GM08714 (cell line): ENCODE measurements around the gene MACROD1.

ENCODE experiments used
- H3K4me3 ChIP-seq: fragments of 200-500 bp; sonication (Bioruptor generic); 2 replicates; pipeline ENCODE4 v1.5.1; 2014; ENCODE audit warnings: mild to moderate bottlenecking, low read length, inconsistent platforms
- ZNF274 ChIP-seq: IDR thresholded peaks from 2 replicates; pipeline ENCODE4 v1.6.1; 2012; ENCODE audit warnings: mild to moderate bottlenecking, low read depth, low read length

MACROD1 gene

DNA sequence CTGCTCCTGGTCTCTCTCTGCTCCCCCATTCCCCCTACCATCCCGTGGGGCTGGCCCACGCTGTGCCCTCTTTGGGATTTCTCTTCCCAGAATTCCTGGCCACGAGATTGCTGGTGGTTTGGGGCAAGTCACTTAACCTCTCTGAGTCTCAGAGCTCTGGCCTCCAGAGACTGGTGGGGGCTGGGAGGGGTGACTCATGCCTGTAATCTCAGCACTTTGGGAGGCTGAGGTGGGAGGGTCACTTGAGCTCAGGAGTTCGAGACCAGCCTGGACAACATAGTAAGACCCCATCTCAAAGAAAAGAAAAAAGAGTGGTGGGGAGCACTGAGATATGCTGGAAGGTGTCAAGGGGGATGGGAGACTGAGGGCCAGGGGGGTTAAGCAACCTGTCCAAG lies 161.3 kb downstream of the MACROD1 start:
- TF ChIP-seq ZNF274 = no peak
- no peak overlapping the region for H3K4me3 ChIP-seq

DNA sequence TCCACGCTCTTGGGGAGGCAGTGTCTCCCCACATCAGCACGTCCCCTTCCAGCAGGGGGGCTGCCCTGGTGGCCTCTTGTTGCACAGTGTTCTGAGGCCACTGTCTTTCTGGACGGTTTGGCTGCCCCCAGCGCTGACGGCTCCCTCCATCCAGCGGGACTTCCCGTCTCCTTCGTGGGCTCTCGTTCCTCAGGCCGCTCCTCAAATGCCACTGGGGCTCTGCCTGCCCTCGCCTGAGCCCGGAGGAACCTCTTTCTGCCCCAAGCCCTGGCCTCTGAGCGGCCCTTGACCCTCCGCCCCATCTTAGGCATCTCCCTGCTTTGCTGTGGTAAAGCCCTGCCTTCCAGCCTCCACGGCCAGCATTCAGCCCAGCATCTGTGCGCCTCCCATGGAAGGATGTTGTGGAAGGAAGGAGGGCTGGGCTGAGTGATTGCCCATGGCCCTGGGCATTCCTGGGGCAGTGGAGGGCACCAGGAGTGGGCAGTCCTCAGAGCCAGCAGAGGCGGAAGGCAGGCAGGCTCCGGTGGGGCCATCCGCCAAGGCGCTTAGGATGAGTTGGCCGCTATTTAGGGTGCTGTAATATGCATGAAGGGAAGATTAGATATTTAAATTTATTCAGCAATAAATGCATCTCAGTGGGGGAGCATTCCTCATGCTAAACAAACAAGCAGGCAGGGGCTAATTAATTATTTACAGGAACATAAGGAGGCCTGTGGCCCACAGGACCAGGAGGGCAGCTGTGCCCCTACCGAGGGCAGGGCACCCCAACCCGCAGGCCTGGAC lies 161.9 kb downstream of the MACROD1 start:
- H3K4me3 ChIP-seq = no peak overlapping the region
- TF ChIP-seq ZNF274 = no peak

DNA sequence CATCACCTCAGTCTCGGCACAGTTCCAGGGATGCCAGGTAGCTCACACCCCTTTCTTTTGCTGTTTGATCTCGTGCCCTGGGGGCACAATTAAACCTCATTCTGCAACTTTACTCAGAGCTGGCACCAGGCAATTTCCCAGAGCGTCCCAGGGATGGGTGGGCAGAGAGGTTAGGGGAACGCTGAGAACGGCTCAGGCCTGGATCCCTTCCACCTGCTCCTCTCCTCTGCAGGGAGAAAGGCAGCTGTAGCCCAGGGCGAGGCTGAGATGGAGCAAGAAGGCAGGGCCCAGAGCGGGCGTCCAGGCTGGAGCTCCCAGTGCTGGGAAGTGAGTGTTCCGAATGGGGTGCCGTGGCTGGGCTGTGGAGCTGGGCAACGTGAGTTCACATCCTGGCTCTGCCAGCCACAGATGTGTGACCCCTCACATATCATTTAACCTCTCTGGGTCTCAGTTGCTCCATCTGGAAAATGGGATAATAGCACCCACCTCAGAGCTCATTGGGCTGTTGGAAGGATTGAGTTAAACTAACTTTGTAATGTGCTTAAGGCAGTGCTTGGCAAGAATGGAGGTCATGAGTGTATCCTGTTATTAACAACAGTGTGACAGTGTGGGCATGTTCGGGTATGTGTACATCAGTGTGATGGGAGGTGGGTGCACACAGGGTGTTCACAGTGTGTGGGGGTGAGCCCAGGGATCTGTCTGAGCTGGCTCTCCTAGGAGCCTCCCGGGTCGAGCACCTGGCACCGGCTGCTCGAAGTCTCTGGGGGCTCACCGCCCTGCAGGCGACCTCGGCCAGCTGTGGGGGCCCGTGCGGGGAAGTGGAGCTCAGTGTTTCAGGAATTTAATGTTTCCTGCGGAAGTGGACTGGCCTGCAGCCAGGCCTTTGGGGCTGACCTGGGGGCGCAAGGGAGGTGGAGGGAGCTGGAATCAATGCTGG lies 164.2 kb downstream of the MACROD1 start:
- TF ChIP-seq ZNF274 = no peak
- no peak overlapping the region for H3K4me3 ChIP-seq

DNA sequence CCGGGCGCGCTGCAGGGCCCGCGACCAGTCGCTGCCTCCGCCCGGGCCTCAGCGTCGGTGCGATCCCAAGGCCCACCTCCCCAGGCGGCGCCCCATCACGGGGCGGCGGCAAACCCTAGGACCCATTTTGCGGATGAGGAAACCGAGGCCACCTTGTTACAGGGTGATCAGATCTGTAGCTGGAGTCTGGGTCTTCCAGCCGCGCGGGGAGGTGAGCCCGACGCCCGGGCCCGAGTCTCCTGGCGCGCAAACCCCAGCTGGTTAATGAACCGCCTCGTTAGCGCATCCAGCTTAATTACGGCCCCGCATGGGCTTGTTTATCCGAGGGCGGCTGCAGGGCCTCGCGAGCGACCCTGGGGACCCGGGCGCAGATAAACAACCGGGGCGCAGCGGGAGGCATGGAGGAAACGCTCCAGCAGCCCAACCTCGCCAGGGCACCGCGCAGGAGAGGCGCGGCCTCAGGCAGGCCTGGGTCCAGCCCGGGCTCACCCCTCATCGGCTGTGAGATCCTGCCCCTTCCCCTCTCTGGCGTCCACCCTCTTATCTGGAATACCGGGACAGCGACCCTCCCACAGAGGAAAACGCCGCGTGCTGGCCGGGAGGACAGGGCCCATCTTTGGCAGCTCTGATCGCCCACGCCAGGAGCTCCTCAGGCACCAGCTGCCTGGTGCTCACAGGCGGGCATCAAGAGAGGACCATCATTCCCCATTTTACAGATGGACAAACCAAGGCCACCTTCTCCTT lies 165.0 kb downstream of the MACROD1 start:
- TF ChIP-seq ZNF274 = no peak
- H3K4me3 ChIP-seq = no peak overlapping the region

DNA sequence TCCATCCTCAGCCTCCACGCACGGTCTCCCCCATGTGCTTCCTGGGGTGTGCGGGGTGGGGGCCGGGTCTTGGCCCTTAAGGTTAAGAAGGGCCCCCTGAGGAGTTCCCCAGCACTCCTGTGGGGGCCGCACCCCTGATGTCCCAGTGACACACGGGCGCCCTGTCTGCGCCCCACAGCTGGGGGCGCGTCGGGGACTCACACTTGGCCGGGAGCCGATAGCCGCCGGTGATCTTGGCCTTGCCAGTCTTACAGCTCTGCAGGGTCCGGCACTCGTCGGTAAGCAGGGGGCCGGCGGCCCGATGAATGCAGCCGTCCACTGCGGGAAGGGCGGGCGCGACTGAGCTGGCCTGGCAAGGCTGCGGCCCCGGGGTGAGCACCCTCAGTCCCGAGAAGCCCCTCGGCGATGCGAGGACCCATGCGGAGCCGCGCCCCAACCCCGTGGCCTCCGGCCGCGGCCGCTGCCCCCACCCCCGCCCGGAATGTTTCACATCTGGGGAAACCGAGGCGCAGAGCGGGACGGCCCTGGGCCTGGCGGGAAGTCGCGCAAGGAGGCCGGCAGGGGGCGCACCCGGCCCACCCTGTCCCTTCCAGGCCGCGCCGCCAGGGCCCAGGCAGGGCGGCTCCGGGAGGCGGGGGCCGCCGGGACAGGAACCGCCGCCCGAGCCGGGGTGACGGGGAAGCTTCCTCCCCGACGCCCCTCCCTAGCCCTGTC lies 165.7 kb downstream of the MACROD1 start:
- H3K4me3 ChIP-seq = no peak overlapping the region
- TF ChIP-seq ZNF274 = no peak

DNA sequence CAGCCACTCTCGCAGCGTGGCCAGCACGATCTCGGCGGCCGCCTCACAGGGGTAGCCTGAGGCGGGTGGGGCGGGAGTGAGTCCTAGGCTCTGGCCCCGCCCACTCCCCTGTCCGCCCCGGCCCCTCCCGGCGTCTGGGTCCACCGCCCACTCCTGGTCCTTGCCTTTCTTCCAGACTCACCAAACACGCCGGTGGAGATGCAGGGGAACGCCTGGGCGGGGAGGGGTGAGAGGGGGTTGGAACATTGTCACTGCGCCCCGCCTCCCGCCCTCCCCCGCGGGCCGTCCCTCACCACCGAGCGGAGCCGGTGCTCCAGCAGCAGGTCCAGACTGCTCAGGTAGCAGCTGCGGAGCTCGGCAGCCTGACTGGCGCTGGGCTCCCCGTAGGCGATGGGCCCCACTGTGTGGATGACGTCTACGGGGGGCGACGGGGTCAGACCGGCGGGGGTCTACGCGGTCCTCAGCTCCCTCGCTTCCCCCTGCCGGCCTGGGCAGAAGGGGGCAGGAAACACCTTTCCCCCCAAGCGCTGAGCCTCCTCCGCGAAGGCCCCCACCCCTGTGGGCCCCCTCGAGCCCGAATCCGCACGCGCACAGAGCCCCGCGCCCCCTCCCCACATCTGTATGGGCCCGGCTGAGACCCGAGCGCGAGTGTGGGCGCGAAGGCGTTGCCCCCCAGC lies 166.4 kb downstream of the MACROD1 start:
- no peak overlapping the region for H3K4me3 ChIP-seq
- no peak for TF ChIP-seq ZNF274

DNA sequence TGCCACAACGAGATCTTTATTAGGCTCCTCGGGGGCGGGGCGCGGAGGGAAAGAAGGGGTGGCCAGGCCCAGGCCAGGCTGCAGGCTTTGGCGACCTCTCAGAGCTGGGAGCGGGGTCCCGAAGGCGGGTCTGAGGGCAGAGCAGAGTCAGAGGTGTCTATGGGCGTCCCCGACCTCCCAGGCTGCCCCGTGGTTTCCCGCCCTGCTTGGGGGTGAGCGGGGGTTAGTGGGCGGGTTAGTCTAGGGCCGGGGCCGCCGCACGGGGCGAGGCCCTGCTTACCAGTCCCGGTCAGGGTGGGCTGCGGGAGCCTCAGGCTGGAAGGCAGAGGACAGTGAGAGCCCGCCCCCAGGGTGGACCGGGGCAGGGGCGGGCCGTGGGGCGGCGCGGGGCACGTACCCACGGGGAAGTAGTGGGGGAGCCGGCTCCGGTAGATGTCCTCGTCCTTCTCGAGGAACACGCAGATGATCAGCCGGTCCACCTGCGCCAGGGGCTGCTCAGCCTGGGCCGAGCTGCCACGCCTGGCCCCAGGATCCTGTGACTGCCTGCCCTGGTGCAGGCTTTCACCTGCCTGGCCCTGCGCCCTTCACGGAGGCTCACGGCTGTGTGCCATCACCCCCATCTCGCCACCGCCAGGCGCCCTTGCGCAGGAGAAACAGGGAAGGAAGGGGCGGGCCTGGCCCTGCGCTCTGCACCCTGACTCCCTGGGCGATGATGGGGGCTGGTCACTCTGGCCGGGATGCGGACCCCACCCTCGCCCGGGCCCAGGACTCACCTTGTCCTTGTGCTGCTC lies 167.2 kb downstream of the MACROD1 start:
- no peak for TF ChIP-seq ZNF274
- no peak overlapping the region for H3K4me3 ChIP-seq

DNA sequence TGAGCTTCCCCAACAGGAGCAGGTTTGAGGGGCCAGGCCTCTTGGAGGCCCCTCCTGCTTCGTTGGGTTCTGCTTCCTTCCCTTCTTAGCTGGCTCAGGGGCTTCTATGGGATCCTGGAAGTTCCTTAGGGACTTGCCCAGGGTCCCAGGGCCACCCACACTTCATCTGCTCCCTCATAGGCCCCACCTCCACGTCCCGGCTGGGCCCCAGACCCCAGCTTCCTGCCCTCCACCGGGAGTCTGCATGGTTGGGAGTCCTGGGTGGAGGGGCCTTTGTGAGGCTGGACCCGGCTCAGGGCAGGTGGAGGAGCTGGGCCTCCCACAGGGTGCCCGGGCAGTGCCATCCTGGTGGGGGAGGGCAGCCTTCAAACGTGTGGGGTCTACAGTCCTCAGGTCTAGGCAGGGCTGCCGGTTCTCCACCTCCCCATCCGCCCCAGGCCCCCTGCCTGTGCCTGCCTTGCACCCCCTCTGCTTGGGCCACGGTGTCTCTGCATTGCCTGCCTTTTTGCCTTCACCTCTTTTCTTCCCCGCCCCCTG lies 168.0 kb downstream of the MACROD1 start:
- no peak overlapping the region for H3K4me3 ChIP-seq
- no peak for TF ChIP-seq ZNF274

DNA sequence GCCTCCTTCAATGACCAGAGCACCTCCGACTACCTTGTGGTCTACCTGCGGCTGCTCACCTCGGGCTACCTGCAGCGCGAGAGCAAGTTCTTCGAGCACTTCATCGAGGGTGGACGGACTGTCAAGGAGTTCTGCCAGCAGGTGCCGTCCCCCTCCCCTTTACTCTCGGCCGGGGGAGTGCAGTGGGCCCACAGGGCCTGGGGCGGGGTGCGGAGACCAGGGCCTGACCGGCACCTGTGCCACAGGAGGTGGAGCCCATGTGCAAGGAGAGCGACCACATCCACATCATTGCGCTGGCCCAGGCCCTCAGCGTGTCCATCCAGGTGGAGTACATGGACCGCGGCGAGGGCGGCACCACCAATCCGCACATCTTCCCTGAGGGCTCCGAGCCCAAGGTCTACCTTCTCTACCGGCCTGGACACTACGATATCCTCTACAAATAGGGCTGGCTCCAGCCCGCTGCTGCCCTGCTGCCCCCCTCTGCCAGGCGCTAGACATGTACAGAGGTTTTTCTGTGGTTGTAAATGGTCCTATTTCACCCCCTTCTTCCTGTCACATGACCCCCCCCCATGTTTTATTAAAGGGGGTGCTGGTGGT lies 168.7 kb downstream of the MACROD1 start:
- H3K4me3 ChIP-seq = no peak overlapping the region
- TF ChIP-seq ZNF274 = no peak

DNA sequence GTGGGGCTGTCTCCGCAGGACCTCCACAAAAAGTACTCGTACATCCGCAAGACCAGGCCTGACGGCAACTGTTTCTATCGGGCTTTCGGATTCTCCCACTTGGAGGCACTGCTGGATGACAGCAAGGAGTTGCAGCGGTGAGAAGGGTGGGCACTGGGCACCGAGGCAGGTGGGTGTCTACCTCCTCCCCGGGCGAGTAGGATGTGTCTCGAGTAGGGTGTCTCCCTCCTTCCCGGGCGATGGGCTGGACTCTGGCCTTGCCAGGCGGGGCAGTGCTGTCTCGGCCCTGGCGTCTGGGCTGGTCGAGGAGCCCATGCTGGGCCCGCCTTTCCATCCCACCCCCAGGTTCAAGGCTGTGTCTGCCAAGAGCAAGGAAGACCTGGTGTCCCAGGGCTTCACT lies 169.4 kb downstream of the MACROD1 start:
- TF ChIP-seq ZNF274 = no peak
- no peak overlapping the region for H3K4me3 ChIP-seq

DNA sequence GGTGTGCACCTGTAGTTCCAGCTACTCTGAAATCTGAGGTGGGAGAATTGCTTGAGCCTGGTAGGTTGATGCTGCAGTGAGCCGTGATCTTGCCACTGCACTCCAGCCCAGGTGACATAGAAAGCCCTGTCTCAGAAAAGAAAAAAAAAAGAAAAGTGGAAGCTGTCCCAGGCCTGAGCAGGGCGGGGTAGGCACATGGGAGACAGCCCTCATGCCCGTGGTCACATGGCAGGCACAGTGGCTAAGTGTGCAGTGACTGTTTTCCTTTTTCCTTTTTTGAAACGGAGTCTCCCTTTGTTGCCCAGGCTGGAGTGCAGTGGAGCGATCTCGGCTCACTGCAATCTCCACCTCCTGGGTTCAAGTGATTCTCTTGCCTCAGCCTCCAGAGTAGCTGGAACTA lies 171.9 kb downstream of the MACROD1 start:
- TF ChIP-seq ZNF274 = no peak
- no peak overlapping the region for H3K4me3 ChIP-seq

DNA sequence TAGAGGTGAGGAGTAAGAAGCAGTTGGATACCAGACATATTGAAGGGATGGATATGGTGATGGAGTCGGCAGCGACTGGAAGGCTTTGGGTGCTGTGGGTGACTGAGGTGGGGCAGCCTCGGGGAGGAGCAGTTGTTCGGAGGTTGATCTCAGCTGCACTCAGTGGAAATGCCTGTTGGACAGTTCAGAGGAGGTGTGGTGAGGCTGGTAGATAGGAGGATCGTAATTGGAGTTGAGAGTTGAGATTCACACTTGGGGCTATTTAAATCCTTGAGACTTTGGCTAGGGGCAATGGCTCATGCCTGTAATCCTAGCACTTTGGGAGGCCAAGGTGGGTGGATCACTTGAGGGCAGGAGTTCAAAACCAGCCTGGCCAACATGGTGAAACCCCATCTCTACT lies 172.8 kb downstream of the MACROD1 start:
- no peak for TF ChIP-seq ZNF274
- H3K4me3 ChIP-seq = no peak overlapping the region

DNA sequence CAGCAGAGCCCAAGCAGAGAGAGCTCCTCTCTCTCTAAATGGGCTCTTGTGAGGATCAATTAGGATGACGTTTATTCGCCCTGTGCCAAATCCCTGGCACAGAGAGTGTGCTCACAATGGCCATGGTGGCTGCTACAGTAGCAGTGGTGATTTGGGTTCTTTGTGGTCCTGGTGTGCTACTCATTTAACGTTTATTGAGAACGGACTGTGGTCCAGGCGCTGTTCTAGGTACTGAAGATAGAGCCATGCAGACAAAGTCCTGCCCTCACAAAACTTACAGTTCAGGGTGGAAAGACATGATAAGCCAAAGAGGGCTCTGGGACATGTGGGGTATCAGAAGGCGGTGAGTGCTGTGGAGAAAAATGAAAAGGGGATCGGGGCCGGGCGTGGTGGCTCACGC lies 174.4 kb downstream of the MACROD1 start:
- TF ChIP-seq ZNF274 = no peak
- no peak overlapping the region for H3K4me3 ChIP-seq
